ENCODE data around the gene CACNA1A.

The CACNA1A gene

DNA sequence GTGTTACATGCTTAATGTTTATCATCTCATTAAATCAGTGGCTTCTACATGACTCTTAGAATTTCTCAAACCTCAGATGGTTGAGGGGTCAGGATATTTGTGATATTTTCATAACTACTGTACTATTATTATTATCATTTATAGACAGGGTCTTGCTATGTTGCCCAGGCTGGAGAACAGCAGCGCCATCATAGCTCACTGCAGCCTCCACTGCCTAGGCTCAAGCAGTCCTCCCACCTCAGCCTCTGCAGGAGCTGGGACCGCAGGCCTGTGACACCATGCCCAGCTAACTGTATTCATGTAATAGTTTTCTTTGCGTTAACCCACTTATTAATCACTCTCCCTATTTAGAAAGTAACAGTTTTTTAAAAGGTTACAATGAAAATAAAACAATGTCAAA is 346.6 kb downstream of the CACNA1A start:
- no peak overlapping the region for H3K27ac ChIP-seq (ENCODE audit: insufficient read depth, low read depth, low read length, poor library complexity, severe bottlenecking)
- peaks cover 17% of the 10 kb centered on the region for H3K4me1 ChIP-seq (ENCODE audit: control insufficient read depth, insufficient read depth, low read length)
- no peaks in the 10 kb centered on the region for H3K27me3 ChIP-seq (ENCODE audit: control insufficient read depth, insufficient read depth, low read length, poor library complexity, severe bottlenecking)
- WGBS, 2 experiments = 91 to 94% methylated on average over 2 to 3 of the region's 3 CpGs
- H3K9me3 ChIP-seq (ENCODE audit: control insufficient read depth, low read length) = no peaks in the 10 kb centered on the region
- H3K4me3 ChIP-seq (ENCODE audit: insufficient read depth, low read depth, low read length) = no peak overlapping the region
- H3K36me3 ChIP-seq (ENCODE audit: control insufficient read depth, insufficient read depth, low read length) = no peaks in the 10 kb centered on the region
